Choroid plexus epithelial cell (primary cell): Measurements from ENCODE around the gene ATRIP.

ENCODE experiments used
- DNase-seq: peaks from one replicate; pipeline ENCODE4 v3.0.0-alpha.2; 2010; ENCODE audit warnings: low read depth
- H3K4me3 ChIP-seq: 2 replicates; pipeline ENCODE4 v1.5.1; 2011; ENCODE audit warnings: low read depth, mild to moderate bottlenecking, control low read depth, low read length, moderate library complexity
- TF ChIP-seq, protein P1 (sequence below): conservative IDR thresholded peaks from 2 replicates; pipeline ENCODE4 v1.5.1; 2011; ENCODE audit warnings: low read depth, mild to moderate bottlenecking, control low read depth, inconsistent platforms, low read length, moderate library complexity

Gene ATRIP

GRCh38 chr3:48416091-48416505 lies 30.4 kb upstream of the ATRIP start:
- DNase-seq, result no peak
- TF ChIP-seq, protein P1, sequence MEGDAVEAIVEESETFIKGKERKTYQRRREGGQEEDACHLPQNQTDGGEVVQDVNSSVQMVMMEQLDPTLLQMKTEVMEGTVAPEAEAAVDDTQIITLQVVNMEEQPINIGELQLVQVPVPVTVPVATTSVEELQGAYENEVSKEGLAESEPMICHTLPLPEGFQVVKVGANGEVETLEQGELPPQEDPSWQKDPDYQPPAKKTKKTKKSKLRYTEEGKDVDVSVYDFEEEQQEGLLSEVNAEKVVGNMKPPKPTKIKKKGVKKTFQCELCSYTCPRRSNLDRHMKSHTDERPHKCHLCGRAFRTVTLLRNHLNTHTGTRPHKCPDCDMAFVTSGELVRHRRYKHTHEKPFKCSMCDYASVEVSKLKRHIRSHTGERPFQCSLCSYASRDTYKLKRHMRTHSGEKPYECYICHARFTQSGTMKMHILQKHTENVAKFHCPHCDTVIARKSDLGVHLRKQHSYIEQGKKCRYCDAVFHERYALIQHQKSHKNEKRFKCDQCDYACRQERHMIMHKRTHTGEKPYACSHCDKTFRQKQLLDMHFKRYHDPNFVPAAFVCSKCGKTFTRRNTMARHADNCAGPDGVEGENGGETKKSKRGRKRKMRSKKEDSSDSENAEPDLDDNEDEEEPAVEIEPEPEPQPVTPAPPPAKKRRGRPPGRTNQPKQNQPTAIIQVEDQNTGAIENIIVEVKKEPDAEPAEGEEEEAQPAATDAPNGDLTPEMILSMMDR, result no peak
- H3K4me3 ChIP-seq, result no peak overlapping the region

DNA sequence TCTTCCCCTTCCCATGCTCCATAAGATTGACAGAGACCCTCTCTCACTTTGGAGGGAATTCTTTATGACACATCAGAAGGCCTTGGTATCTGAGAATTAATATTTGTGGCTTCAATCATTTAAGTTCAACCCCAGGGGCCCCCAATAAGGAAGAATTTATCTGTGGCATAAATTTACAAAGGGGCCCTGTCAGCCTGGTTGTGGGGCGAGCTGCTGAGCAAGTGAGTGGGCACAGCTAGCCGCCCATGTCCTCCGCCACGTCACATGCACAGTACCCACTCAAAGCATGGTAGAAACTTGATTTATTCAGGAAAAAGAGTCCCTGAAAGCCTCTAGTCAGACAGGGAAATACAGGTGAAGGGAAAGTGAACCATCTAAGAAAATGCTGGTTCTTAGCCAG lies 30.0 kb upstream of the ATRIP start:
- no peak for DNase-seq
- no peak overlapping the region for H3K4me3 ChIP-seq
- TF ChIP-seq, protein P1, result no peak

DNA sequence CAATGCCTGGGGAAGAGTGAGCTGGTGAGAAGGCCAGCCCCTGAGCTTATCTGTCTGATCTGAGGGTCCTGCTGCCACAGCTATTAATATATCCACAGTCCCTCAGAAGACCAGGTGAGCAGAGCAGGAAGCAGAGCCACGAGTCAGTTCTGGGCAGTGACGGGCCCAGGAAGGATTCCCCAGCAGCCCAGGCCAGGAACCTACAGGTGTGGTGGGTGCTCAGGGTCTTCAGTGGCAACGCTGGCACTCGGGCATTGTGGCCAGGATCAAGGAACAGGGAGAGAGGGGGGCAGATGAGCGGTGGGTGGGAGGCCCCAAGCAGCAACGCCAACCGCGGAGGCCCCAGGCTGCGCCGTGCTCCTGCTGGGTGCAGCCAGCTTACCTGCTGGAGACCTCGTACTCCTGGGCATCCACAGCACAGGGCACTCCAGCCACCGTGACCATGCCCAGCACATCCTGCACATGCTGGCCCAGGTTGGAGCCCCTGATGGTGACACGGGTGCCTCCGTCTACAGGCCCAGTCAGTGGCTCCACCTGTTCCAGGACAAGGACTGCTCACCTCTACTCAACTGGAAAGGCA lies 28.9 kb upstream of the ATRIP start:
- H3K4me3 ChIP-seq, result no peak overlapping the region
- TF ChIP-seq, protein P1, result no peak
- no peak for DNase-seq

DNA sequence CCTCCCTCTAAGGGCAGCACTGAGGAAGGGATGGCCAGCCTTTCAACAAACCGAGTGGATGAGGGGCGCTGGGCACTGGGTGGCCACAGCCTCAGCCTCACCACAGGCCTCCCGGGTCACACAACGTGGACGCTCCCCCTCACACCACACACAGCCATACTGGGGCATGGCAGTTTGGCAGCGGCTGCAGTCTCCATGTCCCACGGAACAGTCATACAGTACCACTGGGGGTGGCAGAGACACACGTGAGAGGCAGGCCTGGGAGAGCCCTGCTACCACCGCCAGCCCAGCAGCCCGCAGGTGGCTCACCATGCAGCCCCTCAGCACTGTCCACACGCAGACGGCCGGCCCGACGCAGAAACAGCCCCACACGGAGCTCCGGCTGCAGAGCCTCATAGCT lies 28.4 kb upstream of the ATRIP start:
- TF ChIP-seq, protein P1, result no peak
- DNase-seq, result no peak
- no peak overlapping the region for H3K4me3 ChIP-seq

GRCh38 chr3:48418651-48419050 lies 27.9 kb upstream of the ATRIP start:
- no peak overlapping the region for H3K4me3 ChIP-seq
- DNase-seq, result no peak
- TF ChIP-seq, protein P1, result no peak

- DNase-seq, result no peak
- TF ChIP-seq, protein P1, result no peak
- no peak overlapping the region for H3K4me3 ChIP-seq
Measured at GRCh38 chr3:48419149-48419548, 27.4 kb upstream of the ATRIP start.

DNA sequence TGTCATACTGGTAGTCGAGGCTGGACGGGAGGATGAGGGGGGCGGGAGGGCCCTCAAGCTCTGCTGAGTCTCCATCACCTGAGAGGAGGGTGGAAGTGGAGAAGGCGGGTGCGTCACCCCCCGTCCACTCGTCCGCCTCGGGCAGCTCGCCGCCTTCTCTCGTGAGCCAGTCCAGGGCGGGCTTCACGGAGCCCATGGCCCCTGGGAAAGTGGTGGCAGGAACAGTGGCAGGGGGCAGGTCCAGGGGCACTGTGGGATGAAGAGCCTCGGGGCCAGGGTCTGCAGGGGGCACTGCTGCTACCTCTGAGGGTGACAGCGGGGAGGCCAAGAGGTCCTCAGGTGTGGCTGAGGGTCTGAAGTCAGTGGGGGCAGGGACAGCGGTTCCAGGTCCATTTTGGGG lies 26.9 kb upstream of the ATRIP start:
- TF ChIP-seq, protein P1, result no peak
- DNase-seq, result no peak
- H3K4me3 ChIP-seq, result no peak overlapping the region
